HepG2 (cell line): ENCODE measurements around the gene ING5. TPM values are rescaled to one million over a fixed set of nuclear protein-coding genes. Genes with fewer than 3 reads are reported as not detected.

Source experiments
- ARNT2 ChIP-seq: sonication (generic); formaldehyde crosslinking; IDR thresholded peaks from 2 replicates; pipeline ENCODE4 v1.8.0; 2022; ENCODE audit warnings: mild to moderate bottlenecking, low read depth, missing genetic modification reagents, moderate library complexity
- CAMTA2 ChIP-seq: sonication (generic); formaldehyde crosslinking; IDR thresholded peaks from 2 replicates; pipeline ENCODE4 v1.4.0; 2020; ENCODE audit warnings: mild to moderate bottlenecking, missing genetic modification reagents, borderline replicate concordance
- CHD2 ChIP-seq: IDR thresholded peaks from 2 replicates; pipeline ENCODE4 v1.6.1; 2011; ENCODE audit warnings: low read depth, low read length, improper control_type of control experiment
- CHD4 ChIP-seq: fragments of 200-600 bp; sonication (generic); IDR thresholded peaks from 2 replicates; pipeline ENCODE4 v1.7.0; 2017; ENCODE audit warnings: mild to moderate bottlenecking, low read length, borderline replicate concordance
- DNMT3B ChIP-seq: conservative IDR thresholded peaks from 2 replicates; pipeline ENCODE4 v1.6.1; 2016; ENCODE audit warnings: missing biosample characterization, control low read depth
- DR1 ChIP-seq: sonication (generic); formaldehyde crosslinking; IDR thresholded peaks from 2 replicates; pipeline ENCODE4 v1.8.0; 2021; ENCODE audit warnings: mild to moderate bottlenecking, missing genetic modification reagents, inconsistent platforms
- DRAP1 ChIP-seq: IDR thresholded peaks from 2 replicates; pipeline ENCODE4 v1.6.1; 2016; ENCODE audit warnings: missing genetic modification reagents, missing compliant biosample characterization
- DZIP1 ChIP-seq: sonication (generic); formaldehyde crosslinking; IDR thresholded peaks from 2 replicates; pipeline ENCODE4 v1.5.0; 2020; ENCODE audit warnings: mild to moderate bottlenecking, missing genetic modification reagents
- GTF3A ChIP-seq: sonication (generic); formaldehyde crosslinking; conservative IDR thresholded peaks from 2 replicates; pipeline ENCODE4 v1.4.0; 2020; ENCODE audit warnings: mild to moderate bottlenecking, missing genetic modification reagents
- KLF12 ChIP-seq: sonication (generic); formaldehyde crosslinking; IDR thresholded peaks from 2 replicates; pipeline ENCODE4 v1.4.0; 2020; ENCODE audit warnings: missing genetic modification reagents, borderline replicate concordance
- LBX2 ChIP-seq: sonication (generic); formaldehyde crosslinking; IDR thresholded peaks from 2 replicates; pipeline ENCODE4 v1.5.0; 2020; ENCODE audit warnings: missing genetic modification reagents, mild to moderate bottlenecking, borderline replicate concordance
- MTF1 ChIP-seq: sonication (generic); formaldehyde crosslinking; IDR thresholded peaks from 2 replicates; pipeline ENCODE4 v1.5.0; 2020; ENCODE audit warnings: missing genetic modification reagents
- ONECUT2 ChIP-seq: sonication (generic); formaldehyde crosslinking; IDR thresholded peaks from 2 replicates; pipeline ENCODE4 v1.4.0; 2020; ENCODE audit warnings: missing genetic modification reagents
- PHB2 ChIP-seq: fragments of 450-650 bp; IDR thresholded peaks from 2 replicates; pipeline ENCODE4 v1.6.1; 2018; ENCODE audit not compliant: partially characterized antibody
- SIN3B ChIP-seq: fragments of 150-350 bp; IDR thresholded peaks from 2 replicates; pipeline ENCODE4 v1.6.1; 2014; ENCODE audit warnings: low read length
- TCF7 ChIP-seq: sonication (generic); IDR thresholded peaks from 2 replicates; pipeline ENCODE4 v1.6.1; 2016; ENCODE audit warnings: antibody characterized with exemption, low read depth
- ZMYM4 ChIP-seq: sonication (generic); formaldehyde crosslinking; IDR thresholded peaks from 2 replicates; pipeline ENCODE4 v1.8.1; 2023; ENCODE audit warnings: mild to moderate bottlenecking, missing genetic modification reagents
- ZNF101 ChIP-seq: sonication (generic); formaldehyde crosslinking; IDR thresholded peaks from 2 replicates; pipeline ENCODE4 v1.4.0; 2020; ENCODE audit warnings: mild to moderate bottlenecking, low read depth, missing genetic modification reagents, borderline replicate concordance
- ZNF232 ChIP-seq: sonication (generic); formaldehyde crosslinking; IDR thresholded peaks from 2 replicates; pipeline ENCODE4 v1.4.0; 2020; ENCODE audit warnings: missing genetic modification reagents, borderline replicate concordance
- ZNF282 ChIP-seq: fragments of 450-650 bp; IDR thresholded peaks from 2 replicates; pipeline ENCODE4 v1.6.1; 2018; ENCODE audit not compliant: partially characterized antibody
- ZNF326 ChIP-seq: sonication (generic); formaldehyde crosslinking; IDR thresholded peaks from 2 replicates; pipeline ENCODE4 v1.4.0; 2020; ENCODE audit warnings: missing genetic modification reagents, borderline replicate concordance
- ZNF362 ChIP-seq: sonication (generic); formaldehyde crosslinking; IDR thresholded peaks from 2 replicates; pipeline ENCODE4 v1.4.0; 2020; ENCODE audit warnings: missing genetic modification reagents, mild to moderate bottlenecking, borderline replicate concordance
- ZNF589 ChIP-seq: sonication (generic); formaldehyde crosslinking; conservative IDR thresholded peaks from 2 replicates; pipeline ENCODE4 v1.8.0; 2022; ENCODE audit warnings: mild to moderate bottlenecking, moderate library complexity, missing genetic modification reagents
- ZNF614 ChIP-seq: IDR thresholded peaks from 2 replicates; pipeline ENCODE4 v1.6.1; 2018; ENCODE audit warnings: missing biosample characterization, missing genetic modification reagents, inconsistent platforms, borderline replicate concordance
- ZNF672 ChIP-seq: sonication (generic); formaldehyde crosslinking; IDR thresholded peaks from 2 replicates; pipeline ENCODE4 v1.8.1; 2022; ENCODE audit warnings: missing genetic modification reagents
- polyA plus RNA-seq, 8 experiments: library from polyadenylated mRNA; depleted of rRNA in 3 of 8; stranded (reverse) in 7 of 8; unstranded in 1 of 8; fragments of >200 nt; fragmentation: Illumina TruSeq in 4 of 8; extraction: Trizol in 4 of 8; gene quantifications; 2 replicates each; pipeline versions ENCODE4 v1.2.1 to v1.2.3, GENCODE V29; 2011 to 2016; ENCODE audit warnings: low read depth in 4 of 8, missing spikeins in 1 of 8, mixed read lengths in 1 of 8; ENCODE audit not compliant: insufficient read depth in 1 of 8
- total RNA-seq, 5 experiments: library from RNA; depleted of rRNA; stranded (reverse); fragments of >200 nt; fragmentation: Illumina TruSeq; extraction: Trizol; gene quantifications; 2 replicates each; pipeline ENCODE4 v1.2.3, GENCODE V29; 2016; ENCODE audit warnings: low read depth in 1 of 5

Gene ING5
- total and polyA plus RNA-seq, 2 of the 13 experiments (the other 11 are each of a cell fraction or from before 2014, with no cell fraction given), result 61.9 to 71.9 TPM

- TF ChIP-seq KLF12 (CRISPR knock-in tag), result no peak
- no peak for TF ChIP-seq ONECUT2
- peak; percentile 80; the same call in 1 of the 2 replicates for TF ChIP-seq ARNT2
- TF ChIP-seq DZIP1 (CRISPR knock-in tag), result no peak
- TF ChIP-seq SIN3B, result no peak
- peak; percentile 87 for TF ChIP-seq ZNF614 (CRISPR knock-in tag)
- peak; percentile 16; the same call in 1 of the 2 replicates for TF ChIP-seq ZNF362
- TF ChIP-seq ZNF101 (CRISPR knock-in tag), result no peak
- TF ChIP-seq CHD2, result 0 out of 2 replicates have a peak, but pooled peaks have one; percentile 29
- no peak for TF ChIP-seq ZNF232 (CRISPR knock-in tag)
- no peak for TF ChIP-seq GTF3A (CRISPR knock-in tag)
- no peak for TF ChIP-seq ZNF589 (CRISPR knock-in tag)
- peak; percentile 62; the same call in 1 of the 2 replicates for TF ChIP-seq DRAP1 (CRISPR knock-in tag)
- no peak for TF ChIP-seq DR1 (CRISPR knock-in tag)
- no peak for TF ChIP-seq ZNF326 (CRISPR knock-in tag)
- TF ChIP-seq ZNF672 (CRISPR knock-in tag), result no peak
- TF ChIP-seq ZMYM4 (CRISPR knock-in tag), result no peak
- no peak; the same call in 1 of the 2 replicates for TF ChIP-seq TCF7
- TF ChIP-seq ZNF282, result no peak
- TF ChIP-seq DNMT3B (CRISPR knock-in tag), result no peak
- TF ChIP-seq PHB2, result no peak
- TF ChIP-seq MTF1, result no peak
- no peak for TF ChIP-seq CAMTA2 (CRISPR knock-in tag)
- no peak for TF ChIP-seq CHD4
- no peak for TF ChIP-seq LBX2 (CRISPR knock-in tag)
Measured at GRCh38 chr2:241653210-241653750, 48.6 kb upstream of the ING5 start (continued).
